Measurements from ENCODE around the gene GDPD4.

DNA sequence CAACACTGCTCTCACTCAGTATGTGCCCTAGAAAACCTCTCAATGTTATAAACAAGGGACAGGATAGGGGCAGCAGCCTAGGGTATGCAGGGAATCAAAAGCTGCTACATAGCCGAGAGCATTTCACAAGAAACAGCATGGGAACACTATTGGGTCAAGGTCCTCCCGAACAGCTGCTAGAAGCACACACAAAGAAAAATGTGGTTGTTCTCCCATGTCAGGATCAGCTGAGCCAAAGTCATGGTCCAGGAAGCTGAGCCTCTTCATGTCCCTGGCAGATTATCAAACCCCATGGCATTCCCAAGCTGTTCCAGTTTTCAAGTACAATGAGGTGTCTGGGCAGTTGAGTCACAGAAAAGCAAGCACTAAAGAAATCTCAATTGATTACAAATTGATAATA lies 21.0 kb upstream of the GDPD4 start:
- TF ChIP-seq EP300 (IDR thresholded peaks at IDR 0.05), result no peak
- no peak for TF ChIP-seq CTCF (IDR thresholded peaks at IDR 0.05)
- TF ChIP-seq POLR2A (IDR thresholded peaks at IDR 0.05; ENCODE audit: low read depth), result no peak
- peak in 1 of 2 donors; percentile 34 for TF ChIP-seq POLR2AphosphoS5 (IDR thresholded peaks at IDR 0.05)

Data from esophagus muscularis mucosa (tissue), 4 donors.